Measurements from ENCODE around the gene RASGRF2. TPM values are rescaled to one million over a fixed set of nuclear protein-coding genes. Genes with fewer than 3 reads are reported as not detected.

The RASGRF2 gene
- total RNA-seq, 2 experiments from 2014 or later, result 0.06 to 0.13 TPM

DNA sequence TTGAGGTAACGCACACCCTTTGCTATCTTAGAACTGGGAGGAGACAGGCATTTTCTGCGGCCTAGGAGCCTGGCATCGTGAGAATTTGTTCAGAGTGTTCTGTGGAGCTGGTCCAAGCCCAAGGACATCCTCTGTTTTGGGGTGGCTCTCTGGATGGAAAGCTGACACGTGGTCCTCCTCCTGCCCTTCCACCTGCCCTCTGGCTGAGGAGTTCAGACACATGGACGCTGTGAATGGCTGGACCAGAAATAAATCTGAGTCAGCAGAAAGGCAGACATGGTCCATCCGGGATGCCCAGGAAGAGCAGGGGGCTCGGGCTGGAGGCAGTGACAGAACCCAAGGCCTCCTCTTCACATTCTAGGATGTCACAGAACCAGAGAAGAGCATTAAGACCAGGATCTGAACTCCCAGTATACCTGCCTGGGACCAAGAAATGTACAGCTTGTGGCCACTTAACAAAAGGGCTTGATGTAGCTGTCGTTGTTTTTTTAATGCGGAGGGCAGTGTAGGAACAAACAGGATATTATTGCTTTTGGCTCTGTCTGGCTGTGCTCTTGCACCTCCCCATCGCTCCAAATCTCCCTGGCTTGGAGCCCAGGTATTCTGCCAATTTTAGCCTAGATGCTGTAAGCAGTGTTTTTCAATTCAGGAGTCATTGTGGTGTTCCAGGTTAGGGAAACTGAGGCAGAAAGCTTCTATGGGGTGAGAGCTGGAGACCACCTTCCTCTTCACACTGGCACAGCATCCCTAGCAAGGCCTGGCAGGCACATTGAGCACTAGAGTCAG, 275.3 kb downstream of the RASGRF2 start:
- H3K4me2 ChIP-seq (ENCODE audit: low read length), result no peak overlapping the region
- intact Hi-C loops (cut with micrococcal nuclease; ENCODE audit: unreplicated experiment), result no loop called here
- no peaks in the 10 kb centered on the region for H3K4me1 ChIP-seq (ENCODE audit: insufficient read depth, low read length, poor library complexity, severe bottlenecking)
- H2AFZ ChIP-seq (ENCODE audit: low read length), result no peak overlapping the region
- no TSS peak for BruUV-seq (replicated peaks)
- H4K20me1 ChIP-seq (ENCODE audit: insufficient read depth, low read length), result no peaks in the 10 kb centered on the region
- no peak for DNase-seq (ENCODE audit: low spot score)
- TF ChIP-seq EZH2phosphoT487 (IDR thresholded peaks at IDR 0.05; ENCODE audit: borderline replicate concordance, low read depth, low read length), result no peak
- TF ChIP-seq CTCF (conservative IDR thresholded peaks at IDR 0.05; ENCODE audit: low read length), result no peak
- no peak overlapping the region for H3K4me3 ChIP-seq (ENCODE audit: low read depth, low read length, poor library complexity, severe bottlenecking)
- H3K36me3 ChIP-seq (ENCODE audit: insufficient read depth, low read length), result no peaks in the 10 kb centered on the region
- ChIA-PET CTCF (ENCODE audit: unreplicated experiment) (interaction anchor here (0.5 kb wide), 1 partner anchor 339 kb away, joined by 3 read pairs; no protein-coding TSS in a partner anchor), POLR2A (interaction anchor here (0.6 kb wide), 1 partner anchor 851 kb away, joined by 3 read pairs; no protein-coding TSS in a partner anchor)
- H3K9me2 ChIP-seq (ENCODE audit: insufficient read depth, low read length), result no peaks in the 10 kb centered on the region
- H3K27ac ChIP-seq (ENCODE audit: low read depth, low read length, poor library complexity, severe bottlenecking), result no peak overlapping the region
- H3K79me2 ChIP-seq (ENCODE audit: insufficient read depth, low read depth, low read length), result no peaks in the 10 kb centered on the region
- no peaks in the 10 kb centered on the region for H3K9me3 ChIP-seq (ENCODE audit: low read length)

GRCh38 chr5:81238460-81238859, 278.3 kb downstream of the RASGRF2 start:
- H3K27ac ChIP-seq (ENCODE audit: low read depth, low read length, poor library complexity, severe bottlenecking), result no peak overlapping the region
- H3K4me1 ChIP-seq (ENCODE audit: insufficient read depth, low read length, poor library complexity, severe bottlenecking), result no peaks in the 10 kb centered on the region
- no peak overlapping the region for H3K4me3 ChIP-seq (ENCODE audit: low read depth, low read length, poor library complexity, severe bottlenecking)
- no peaks in the 10 kb centered on the region for H3K9me2 ChIP-seq (ENCODE audit: insufficient read depth, low read length)
- intact Hi-C loops (cut with micrococcal nuclease; ENCODE audit: unreplicated experiment), result no loop called here
- H3K36me3 ChIP-seq (ENCODE audit: insufficient read depth, low read length), result no peaks in the 10 kb centered on the region
- no peak overlapping the region for H3K4me2 ChIP-seq (ENCODE audit: low read length)
- no TSS peak for BruUV-seq (replicated peaks)
- ChIA-PET CTCF (ENCODE audit: unreplicated experiment) (no interaction called here), POLR2A (no interaction called here)
- H3K9me3 ChIP-seq (ENCODE audit: low read length), result no peaks in the 10 kb centered on the region
- no peaks in the 10 kb centered on the region for H4K20me1 ChIP-seq (ENCODE audit: insufficient read depth, low read length)
- no peak for TF ChIP-seq CTCF (conservative IDR thresholded peaks at IDR 0.05; ENCODE audit: low read length)
- TF ChIP-seq EZH2phosphoT487 (IDR thresholded peaks at IDR 0.05; ENCODE audit: borderline replicate concordance, low read depth, low read length), result no peak
- DNase-seq (ENCODE audit: low spot score), result no peak
- H3K79me2 ChIP-seq (ENCODE audit: insufficient read depth, low read depth, low read length), result no peaks in the 10 kb centered on the region
- H2AFZ ChIP-seq (ENCODE audit: low read length), result no peak overlapping the region

GRCh38 chr5:81239613-81240012, 279.4 kb downstream of the RASGRF2 start:
- Histone ChIP-seq H3K4me2 (ENCODE audit: low read length) (no peak overlapping the region), H3K9me2 (ENCODE audit: insufficient read depth, low read length) (no peaks in the 10 kb centered on the region), H3K27ac (ENCODE audit: low read depth, low read length, poor library complexity, severe bottlenecking) (no peak overlapping the region), H3K4me1 (ENCODE audit: insufficient read depth, low read length, poor library complexity, severe bottlenecking) (no peaks in the 10 kb centered on the region), H3K4me3 (ENCODE audit: low read depth, low read length, poor library complexity, severe bottlenecking) (no peak overlapping the region), H3K79me2 (ENCODE audit: insufficient read depth, low read depth, low read length) (no peaks in the 10 kb centered on the region), H3K36me3 (ENCODE audit: insufficient read depth, low read length) (no peaks in the 10 kb centered on the region), H2AFZ (ENCODE audit: low read length) (no peak overlapping the region), H4K20me1 (ENCODE audit: insufficient read depth, low read length) (no peaks in the 10 kb centered on the region), H3K9me3 (ENCODE audit: low read length) (no peaks in the 10 kb centered on the region)
- DNase-seq (ENCODE audit: low spot score), result no peak
- POLR2A ChIA-PET, result no interaction called here
- CTCF ChIA-PET (ENCODE audit: unreplicated experiment), result no interaction called here
- intact Hi-C loops (cut with micrococcal nuclease; ENCODE audit: unreplicated experiment), result no loop called here
- TF ChIP-seq EZH2phosphoT487 (IDR thresholded peaks at IDR 0.05; ENCODE audit: borderline replicate concordance, low read depth, low read length) (no peak), CTCF (conservative IDR thresholded peaks at IDR 0.05; ENCODE audit: low read length) (no peak)
- BruUV-seq (replicated peaks), result no TSS peak
